Liver (tissue), 9 donors: ENCODE data around the gene DCC. TPM values are rescaled to one million over a fixed set of nuclear protein-coding genes. Genes with fewer than 3 reads are reported as not detected.

Source experiments
- DNase-seq: peaks from one replicate; pipeline ENCODE4 v3.0.0-alpha.2; 2017; ENCODE audit warnings: low spot score
- H3K27ac ChIP-seq, 2 donors: one replicate each; pipeline ENCODE4 v1.7.0; 2013; ENCODE audit warnings: inconsistent platforms in 2 of 2, low read length in 2 of 2, control low read depth in 1 of 2, low read depth in 1 of 2, mild to moderate bottlenecking in 1 of 2
- H3K27me3 ChIP-seq, 4 donors: one replicate each; pipeline versions ENCODE4 v1.6.1 to v1.7.0; 2013; ENCODE audit warnings: low read length in 3 of 4, inconsistent platforms in 1 of 4, mild to moderate bottlenecking in 1 of 4, moderate library complexity in 1 of 4; ENCODE audit not compliant: control insufficient read depth in 4 of 4, insufficient read depth in 4 of 4
- H3K36me3 ChIP-seq, 4 donors: one replicate each; pipeline versions ENCODE4 v1.6.1 to v1.7.0; 2013; ENCODE audit warnings: low read length in 3 of 4, mild to moderate bottlenecking in 3 of 4, low read depth in 1 of 4, moderate library complexity in 1 of 4; ENCODE audit not compliant: control insufficient read depth in 4 of 4, insufficient read depth in 3 of 4
- H3K4me1 ChIP-seq, 4 donors: one replicate each; pipeline versions ENCODE4 v1.6.1 to v1.7.0; 2013; ENCODE audit warnings: low read length in 3 of 4, mild to moderate bottlenecking in 3 of 4, moderate library complexity in 1 of 4; ENCODE audit not compliant: control insufficient read depth in 4 of 4, insufficient read depth in 4 of 4
- H3K4me3 ChIP-seq, 3 donors: one replicate each; pipeline versions ENCODE4 v1.6.1 to v1.7.0; 2013; ENCODE audit warnings: low read length in 3 of 3, control low read depth in 1 of 3, low read depth in 1 of 3, mild to moderate bottlenecking in 1 of 3
- H3K9ac ChIP-seq, 2 donors: one replicate each; pipeline ENCODE4 v1.7.0; 2013; ENCODE audit warnings: low read length in 2 of 2, mild to moderate bottlenecking in 2 of 2, moderate library complexity in 2 of 2, control low read depth in 1 of 2, low read depth in 1 of 2
- H3K9me3 ChIP-seq, 4 donors: one replicate each; pipeline versions ENCODE4 v1.6.1 to v1.7.0; 2013; ENCODE audit warnings: low read length in 3 of 4; ENCODE audit not compliant: control insufficient read depth in 4 of 4
- ATF3 ChIP-seq: IDR thresholded peaks from 2 replicates; pipeline ENCODE4 v1.6.1; 2016; ENCODE audit warnings: antibody characterized with exemption
- CTCF ChIP-seq: fragments of 150-350 bp; IDR thresholded peaks from 2 replicates; pipeline ENCODE4 v1.5.1; 2017; ENCODE audit warnings: improper control_type of control experiment, low read depth, low read length; ENCODE audit not compliant: missing input control
- EGR1 ChIP-seq, 2 donors: IDR thresholded peaks; 2 replicates each; pipeline ENCODE4 v1.6.1; 2016 to 2018; ENCODE audit warnings: antibody characterized with exemption in 2 of 2, low read depth in 2 of 2
- FOXA1 ChIP-seq: IDR thresholded peaks from 2 replicates; pipeline ENCODE4 v1.6.1; 2016; ENCODE audit warnings: antibody characterized with exemption
- GABPA ChIP-seq, 2 donors: IDR thresholded peaks in 1 of 2; conservative IDR thresholded peaks in 1 of 2; 2 replicates each; pipeline ENCODE4 v1.6.1; 2016; ENCODE audit warnings: antibody characterized with exemption in 2 of 2, mild to moderate bottlenecking in 1 of 2, moderate library complexity in 1 of 2
- HNF4A ChIP-seq, 2 donors: conservative IDR thresholded peaks; 2 replicates each; pipeline ENCODE4 v1.6.1; 2016; ENCODE audit warnings: antibody characterized with exemption in 2 of 2, mild to moderate bottlenecking in 2 of 2
- HNF4G ChIP-seq: IDR thresholded peaks from 2 replicates; pipeline ENCODE4 v1.6.1; 2016; ENCODE audit warnings: antibody characterized with exemption
- JUND ChIP-seq, 2 donors: IDR thresholded peaks; 2 replicates each; pipeline ENCODE4 v1.6.1; 2016; ENCODE audit warnings: antibody characterized with exemption in 2 of 2
- MAX ChIP-seq: IDR thresholded peaks from 2 replicates; pipeline ENCODE4 v1.6.1; 2016; ENCODE audit warnings: antibody characterized with exemption
- NR2F2 ChIP-seq: IDR thresholded peaks from 2 replicates; pipeline ENCODE4 v1.6.1; 2016; ENCODE audit warnings: antibody characterized with exemption
- RAD21 ChIP-seq, 2 donors: IDR thresholded peaks; 2 replicates each; pipeline ENCODE4 v1.6.1; 2016; ENCODE audit warnings: antibody characterized with exemption in 2 of 2, mild to moderate bottlenecking in 2 of 2
- REST ChIP-seq: IDR thresholded peaks from 2 replicates; pipeline ENCODE4 v1.6.1; 2016; ENCODE audit warnings: antibody characterized with exemption, mild to moderate bottlenecking
- RXRA ChIP-seq, 2 donors: IDR thresholded peaks; 2 replicates each; pipeline ENCODE4 v1.6.1; 2017 to 2018; ENCODE audit warnings: antibody characterized with exemption in 2 of 2, mild to moderate bottlenecking in 1 of 2
- SP1 ChIP-seq: IDR thresholded peaks from 2 replicates; pipeline ENCODE4 v1.6.1; 2018; ENCODE audit warnings: antibody characterized with exemption, mild to moderate bottlenecking
- TAF1 ChIP-seq: conservative IDR thresholded peaks from 2 replicates; pipeline ENCODE4 v1.6.1; 2016; ENCODE audit warnings: antibody characterized with exemption, mild to moderate bottlenecking
- YY1 ChIP-seq: IDR thresholded peaks from 2 replicates; pipeline ENCODE4 v1.6.1; 2016; ENCODE audit warnings: antibody characterized with exemption, mild to moderate bottlenecking
- ZBTB33 ChIP-seq: IDR thresholded peaks from 2 replicates; pipeline ENCODE4 v1.6.1; 2016; ENCODE audit warnings: antibody characterized with exemption
- WGBS: extraction: QIAGEN DNeasy Blood & Tissue Kit; methylation state at CpG from one replicate; pipeline ENCODE4 v1.1.7; 2013; 5-methylcytosine and 5-hydroxymethylcytosine counted together
- polyA plus RNA-seq, 2 donors: library from polyadenylated mRNA; stranded (reverse) in 1 of 2; unstranded in 1 of 2; fragments of 200-250 nt in 1 of 2; fragments of >200 nt in 1 of 2; fragmentation: Nextera tagmentation in 1 of 2; extraction: Ambion mirVana in 1 of 2; gene quantifications; one replicate each; pipeline versions ENCODE4 v1.2.1 to v1.2.3, GENCODE V29; 2013 to 2015
- total RNA-seq, 2 donors: library from RNA; depleted of rRNA; stranded (reverse); fragments of >200 nt; gene quantifications; one replicate each; pipeline ENCODE4 v1.2.3, GENCODE V29; 2014
- donor health status: healthy.
- donor health status: healthy.
- donor health status: healthy.
- donor health status: healthy.
- donor health status: healthy.

DCC gene
- total and polyA plus RNA-seq, 4 donors = under 0.01 to 0.03 TPM; not detected in 2

GRCh38 chr18:52352920-52353319 lies 12.9 kb downstream of the DCC start:
- Histone ChIP-seq H3K36me3 (no peaks in the 10 kb centered on the region), H3K9ac (no peak overlapping the region), H3K4me1 (no peaks in the 10 kb centered on the region), H3K27me3 (no peaks in the 10 kb centered on the region), H3K4me3 (no peak overlapping the region), H3K27ac (no peak overlapping the region), H3K9me3 (peaks cover 0 to 3% (median 0%) of the 10 kb centered on the region in 4 donors)
- DNase-seq = no peak
- TF ChIP-seq GABPA (IDR thresholded peaks at IDR 0.05 in 1 of 2, conservative IDR thresholded peaks at IDR 0.05 in 1 of 2) (no peak), TAF1 (no peak), RXRA (IDR thresholded peaks at IDR 0.05) (no peak), JUND (IDR thresholded peaks at IDR 0.05) (no peak), REST (no peak), HNF4A (conservative IDR thresholded peaks at IDR 0.05) (no peak), EGR1 (IDR thresholded peaks at IDR 0.05; ENCODE audit: low read depth in 2 of 2) (no peak), YY1 (no peak), FOXA1 (no peak)
- 76% methylated on average over 3 of the region's 3 CpGs for WGBS

GRCh38 chr18:52353589-52353988 lies 13.6 kb downstream of the DCC start:
- Histone ChIP-seq H3K27me3 (no peaks in the 10 kb centered on the region), H3K27ac (no peak overlapping the region), H3K4me1 (no peaks in the 10 kb centered on the region), H3K9ac (no peak overlapping the region), H3K4me3 (no peak overlapping the region), H3K36me3 (no peaks in the 10 kb centered on the region), H3K9me3 (no peaks in the 10 kb centered on the region)
- TF ChIP-seq HNF4A (conservative IDR thresholded peaks at IDR 0.05) = no peak
- 75% methylated on average over 4 of the region's 4 CpGs for WGBS
- DNase-seq = no peak

GRCh38 chr18:52363861-52364260 lies 23.9 kb downstream of the DCC start:
- WGBS = 91% methylated on average over 1 of the region's 1 CpG
- no peak overlapping the region for H3K4me3 ChIP-seq
- H3K9ac ChIP-seq = no peak overlapping the region
- DNase-seq = no peak
- H3K4me1 ChIP-seq = no peaks in the 10 kb centered on the region
- no peaks in the 10 kb centered on the region for H3K9me3 ChIP-seq
- H3K27me3 ChIP-seq = peaks cover 0 to 3% (median 0%) of the 10 kb centered on the region in 4 donors
- no peaks in the 10 kb centered on the region for H3K36me3 ChIP-seq
- H3K27ac ChIP-seq = no peak overlapping the region
- TF ChIP-seq ATF3 (no peak), NR2F2 (no peak), CTCF (no peak), REST (no peak), SP1 (no peak), RAD21 (IDR thresholded peaks at IDR 0.05) (no peak), HNF4G (no peak), FOXA1 (no peak), ZBTB33 (no peak), RXRA (IDR thresholded peaks at IDR 0.05) (no peak), GABPA (IDR thresholded peaks at IDR 0.05 in 1 of 2, conservative IDR thresholded peaks at IDR 0.05 in 1 of 2) (no peak), MAX (no peak), TAF1 (no peak), YY1 (no peak), JUND (IDR thresholded peaks at IDR 0.05) (no peak)
